MM.1S (cell line): ENCODE results near the gene IKBKE.

Experiments used
- EZH2 ChIP-seq: fragments of 300-600 bp; sonication (generic); optimal IDR thresholded peaks from 2 replicates; pipeline ENCODE3; 2017; ENCODE audit warnings: low read depth, mild to moderate bottlenecking, antibody characterized with exemption, low read length, mixed read lengths
- EZH2phosphoT487 ChIP-seq: fragments of 300-600 bp; sonication (generic); IDR thresholded peaks from 2 replicates; pipeline ENCODE4 v1.6.1; 2018; ENCODE audit warnings: antibody characterized with exemption, low read length
- TF ChIP-seq, protein P1 (sequence below): fragments of 300-600 bp; sonication (generic); IDR thresholded peaks from 2 replicates; pipeline ENCODE4 v1.5.1; 2016; ENCODE audit warnings: antibody characterized with exemption, low read length, mixed read lengths

DNA sequence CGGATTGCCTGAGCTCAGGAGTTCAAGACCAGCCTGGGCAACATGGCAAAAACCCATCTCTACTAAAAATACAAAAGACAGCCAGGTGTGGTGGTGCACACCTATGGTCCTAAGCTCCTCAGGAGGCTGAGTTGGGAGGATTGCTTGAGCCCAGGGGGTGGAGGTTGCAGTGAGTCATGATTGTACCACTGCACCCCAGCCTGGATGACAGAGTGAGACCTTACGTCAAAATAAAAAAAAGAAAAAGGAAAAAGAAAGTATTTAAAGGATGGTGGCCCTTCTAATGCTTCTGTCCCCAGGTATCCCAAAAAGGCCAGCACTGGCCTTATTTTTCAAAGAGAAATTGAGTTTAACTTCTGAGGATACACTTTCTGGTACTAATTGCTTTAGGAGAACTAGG is 1.7 kb downstream of the IKBKE start:
- TF ChIP-seq, protein P1, sequence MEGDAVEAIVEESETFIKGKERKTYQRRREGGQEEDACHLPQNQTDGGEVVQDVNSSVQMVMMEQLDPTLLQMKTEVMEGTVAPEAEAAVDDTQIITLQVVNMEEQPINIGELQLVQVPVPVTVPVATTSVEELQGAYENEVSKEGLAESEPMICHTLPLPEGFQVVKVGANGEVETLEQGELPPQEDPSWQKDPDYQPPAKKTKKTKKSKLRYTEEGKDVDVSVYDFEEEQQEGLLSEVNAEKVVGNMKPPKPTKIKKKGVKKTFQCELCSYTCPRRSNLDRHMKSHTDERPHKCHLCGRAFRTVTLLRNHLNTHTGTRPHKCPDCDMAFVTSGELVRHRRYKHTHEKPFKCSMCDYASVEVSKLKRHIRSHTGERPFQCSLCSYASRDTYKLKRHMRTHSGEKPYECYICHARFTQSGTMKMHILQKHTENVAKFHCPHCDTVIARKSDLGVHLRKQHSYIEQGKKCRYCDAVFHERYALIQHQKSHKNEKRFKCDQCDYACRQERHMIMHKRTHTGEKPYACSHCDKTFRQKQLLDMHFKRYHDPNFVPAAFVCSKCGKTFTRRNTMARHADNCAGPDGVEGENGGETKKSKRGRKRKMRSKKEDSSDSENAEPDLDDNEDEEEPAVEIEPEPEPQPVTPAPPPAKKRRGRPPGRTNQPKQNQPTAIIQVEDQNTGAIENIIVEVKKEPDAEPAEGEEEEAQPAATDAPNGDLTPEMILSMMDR = no peak
- TF ChIP-seq EZH2 = no peak
- TF ChIP-seq EZH2phosphoT487 = no peak
